Liver (tissue), 9 donors: ENCODE results near the gene TTC28. TPM values are rescaled to one million over a fixed set of nuclear protein-coding genes. Genes with fewer than 3 reads are reported as not detected.

Experiments
- DNase-seq: peaks from one replicate; pipeline ENCODE4 v3.0.0-alpha.2; 2017; ENCODE audit warnings: low spot score
- H3K27ac ChIP-seq, 2 donors: one replicate each; pipeline ENCODE4 v1.7.0; 2013; ENCODE audit warnings: inconsistent platforms in 2 of 2, low read length in 2 of 2, control low read depth in 1 of 2, low read depth in 1 of 2, mild to moderate bottlenecking in 1 of 2
- H3K27me3 ChIP-seq, 4 donors: one replicate each; pipeline versions ENCODE4 v1.6.1 to v1.7.0; 2013; ENCODE audit warnings: low read length in 3 of 4, inconsistent platforms in 1 of 4, mild to moderate bottlenecking in 1 of 4, moderate library complexity in 1 of 4; ENCODE audit not compliant: control insufficient read depth in 4 of 4, insufficient read depth in 4 of 4
- H3K36me3 ChIP-seq, 4 donors: one replicate each; pipeline versions ENCODE4 v1.6.1 to v1.7.0; 2013; ENCODE audit warnings: low read length in 3 of 4, mild to moderate bottlenecking in 3 of 4, low read depth in 1 of 4, moderate library complexity in 1 of 4; ENCODE audit not compliant: control insufficient read depth in 4 of 4, insufficient read depth in 3 of 4
- H3K4me1 ChIP-seq, 4 donors: one replicate each; pipeline versions ENCODE4 v1.6.1 to v1.7.0; 2013; ENCODE audit warnings: low read length in 3 of 4, mild to moderate bottlenecking in 3 of 4, moderate library complexity in 1 of 4; ENCODE audit not compliant: control insufficient read depth in 4 of 4, insufficient read depth in 4 of 4
- H3K4me3 ChIP-seq, 3 donors: one replicate each; pipeline versions ENCODE4 v1.6.1 to v1.7.0; 2013; ENCODE audit warnings: low read length in 3 of 3, control low read depth in 1 of 3, low read depth in 1 of 3, mild to moderate bottlenecking in 1 of 3
- H3K9ac ChIP-seq, 2 donors: one replicate each; pipeline ENCODE4 v1.7.0; 2013; ENCODE audit warnings: low read length in 2 of 2, mild to moderate bottlenecking in 2 of 2, moderate library complexity in 2 of 2, control low read depth in 1 of 2, low read depth in 1 of 2
- H3K9me3 ChIP-seq, 4 donors: one replicate each; pipeline versions ENCODE4 v1.6.1 to v1.7.0; 2013; ENCODE audit warnings: low read length in 3 of 4; ENCODE audit not compliant: control insufficient read depth in 4 of 4
- ATF3 ChIP-seq: IDR thresholded peaks from 2 replicates; pipeline ENCODE4 v1.6.1; 2016; ENCODE audit warnings: antibody characterized with exemption
- EGR1 ChIP-seq, 2 donors: IDR thresholded peaks; 2 replicates each; pipeline ENCODE4 v1.6.1; 2016 to 2018; ENCODE audit warnings: antibody characterized with exemption in 2 of 2, low read depth in 2 of 2
- FOXA2 ChIP-seq: IDR thresholded peaks from 2 replicates; pipeline ENCODE4 v1.6.1; 2016; ENCODE audit warnings: antibody characterized with exemption
- GABPA ChIP-seq, 2 donors: IDR thresholded peaks in 1 of 2; conservative IDR thresholded peaks in 1 of 2; 2 replicates each; pipeline ENCODE4 v1.6.1; 2016; ENCODE audit warnings: antibody characterized with exemption in 2 of 2, mild to moderate bottlenecking in 1 of 2, moderate library complexity in 1 of 2
- HNF4A ChIP-seq, 2 donors: conservative IDR thresholded peaks; 2 replicates each; pipeline ENCODE4 v1.6.1; 2016; ENCODE audit warnings: antibody characterized with exemption in 2 of 2, mild to moderate bottlenecking in 2 of 2
- HNF4G ChIP-seq: IDR thresholded peaks from 2 replicates; pipeline ENCODE4 v1.6.1; 2016; ENCODE audit warnings: antibody characterized with exemption
- NR2F2 ChIP-seq: IDR thresholded peaks from 2 replicates; pipeline ENCODE4 v1.6.1; 2016; ENCODE audit warnings: antibody characterized with exemption
- RAD21 ChIP-seq, 2 donors: IDR thresholded peaks; 2 replicates each; pipeline ENCODE4 v1.6.1; 2016; ENCODE audit warnings: antibody characterized with exemption in 2 of 2, mild to moderate bottlenecking in 2 of 2
- SP1 ChIP-seq: IDR thresholded peaks from 2 replicates; pipeline ENCODE4 v1.6.1; 2018; ENCODE audit warnings: antibody characterized with exemption, mild to moderate bottlenecking
- TAF1 ChIP-seq: conservative IDR thresholded peaks from 2 replicates; pipeline ENCODE4 v1.6.1; 2016; ENCODE audit warnings: antibody characterized with exemption, mild to moderate bottlenecking
- WGBS: extraction: QIAGEN DNeasy Blood & Tissue Kit; methylation state at CpG from one replicate; pipeline ENCODE4 v1.1.7; 2013; 5-methylcytosine and 5-hydroxymethylcytosine counted together
- polyA plus RNA-seq, 2 donors: library from polyadenylated mRNA; stranded (reverse) in 1 of 2; unstranded in 1 of 2; fragments of 200-250 nt in 1 of 2; fragments of >200 nt in 1 of 2; fragmentation: Nextera tagmentation in 1 of 2; extraction: Ambion mirVana in 1 of 2; gene quantifications; one replicate each; pipeline versions ENCODE4 v1.2.1 to v1.2.3, GENCODE V29; 2013 to 2015
- total RNA-seq, 2 donors: library from RNA; depleted of rRNA; stranded (reverse); fragments of >200 nt; gene quantifications; one replicate each; pipeline ENCODE4 v1.2.3, GENCODE V29; 2014
- TF ChIP-seq, protein P1 (sequence below): IDR thresholded peaks from 2 replicates; pipeline ENCODE4 v1.6.1; 2016; ENCODE audit warnings: antibody characterized with exemption, mild to moderate bottlenecking
- TF ChIP-seq, protein P2 (sequence below): fragments of 150-350 bp; IDR thresholded peaks from 2 replicates; pipeline ENCODE4 v1.5.1; 2017; ENCODE audit warnings: improper control_type of control experiment, low read depth, low read length; ENCODE audit not compliant: missing input control
- TF ChIP-seq, protein P3 (sequence below): IDR thresholded peaks from 2 replicates; pipeline ENCODE4 v1.6.1; 2016; ENCODE audit warnings: antibody characterized with exemption
- TF ChIP-seq, protein P4 (sequence below): IDR thresholded peaks from 2 replicates; pipeline ENCODE4 v1.6.1; 2016; ENCODE audit warnings: antibody characterized with exemption
- donor health status: healthy.
- donor health status: healthy.
- donor health status: healthy.
- donor health status: healthy.
- donor health status: healthy.

Gene TTC28
- total and polyA plus RNA-seq, 4 donors: 4.2 to 19.4 (median 5.9) TPM

GRCh38 chr22:28414913-28415312, 264.7 kb downstream of the TTC28 start:
- no peak overlapping the region for H3K4me3 ChIP-seq
- 99% methylated on average over 1 of the region's 1 CpG for WGBS
- H3K4me1 ChIP-seq: peaks cover 0 to 4% (median 0%) of the 10 kb centered on the region in 4 donors
- TF ChIP-seq HNF4A (conservative IDR thresholded peaks at IDR 0.05) (no peak), FOXA2 (no peak), TAF1 (no peak), HNF4G (no peak), RAD21 (IDR thresholded peaks at IDR 0.05) (no peak), EGR1 (IDR thresholded peaks at IDR 0.05; ENCODE audit: low read depth in 2 of 2) (no peak), SP1 (no peak), ATF3 (no peak)
- TF ChIP-seq, protein P1, sequence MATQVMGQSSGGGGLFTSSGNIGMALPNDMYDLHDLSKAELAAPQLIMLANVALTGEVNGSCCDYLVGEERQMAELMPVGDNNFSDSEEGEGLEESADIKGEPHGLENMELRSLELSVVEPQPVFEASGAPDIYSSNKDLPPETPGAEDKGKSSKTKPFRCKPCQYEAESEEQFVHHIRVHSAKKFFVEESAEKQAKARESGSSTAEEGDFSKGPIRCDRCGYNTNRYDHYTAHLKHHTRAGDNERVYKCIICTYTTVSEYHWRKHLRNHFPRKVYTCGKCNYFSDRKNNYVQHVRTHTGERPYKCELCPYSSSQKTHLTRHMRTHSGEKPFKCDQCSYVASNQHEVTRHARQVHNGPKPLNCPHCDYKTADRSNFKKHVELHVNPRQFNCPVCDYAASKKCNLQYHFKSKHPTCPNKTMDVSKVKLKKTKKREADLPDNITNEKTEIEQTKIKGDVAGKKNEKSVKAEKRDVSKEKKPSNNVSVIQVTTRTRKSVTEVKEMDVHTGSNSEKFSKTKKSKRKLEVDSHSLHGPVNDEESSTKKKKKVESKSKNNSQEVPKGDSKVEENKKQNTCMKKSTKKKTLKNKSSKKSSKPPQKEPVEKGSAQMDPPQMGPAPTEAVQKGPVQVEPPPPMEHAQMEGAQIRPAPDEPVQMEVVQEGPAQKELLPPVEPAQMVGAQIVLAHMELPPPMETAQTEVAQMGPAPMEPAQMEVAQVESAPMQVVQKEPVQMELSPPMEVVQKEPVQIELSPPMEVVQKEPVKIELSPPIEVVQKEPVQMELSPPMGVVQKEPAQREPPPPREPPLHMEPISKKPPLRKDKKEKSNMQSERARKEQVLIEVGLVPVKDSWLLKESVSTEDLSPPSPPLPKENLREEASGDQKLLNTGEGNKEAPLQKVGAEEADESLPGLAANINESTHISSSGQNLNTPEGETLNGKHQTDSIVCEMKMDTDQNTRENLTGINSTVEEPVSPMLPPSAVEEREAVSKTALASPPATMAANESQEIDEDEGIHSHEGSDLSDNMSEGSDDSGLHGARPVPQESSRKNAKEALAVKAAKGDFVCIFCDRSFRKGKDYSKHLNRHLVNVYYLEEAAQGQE: no peak
- TF ChIP-seq, protein P2, sequence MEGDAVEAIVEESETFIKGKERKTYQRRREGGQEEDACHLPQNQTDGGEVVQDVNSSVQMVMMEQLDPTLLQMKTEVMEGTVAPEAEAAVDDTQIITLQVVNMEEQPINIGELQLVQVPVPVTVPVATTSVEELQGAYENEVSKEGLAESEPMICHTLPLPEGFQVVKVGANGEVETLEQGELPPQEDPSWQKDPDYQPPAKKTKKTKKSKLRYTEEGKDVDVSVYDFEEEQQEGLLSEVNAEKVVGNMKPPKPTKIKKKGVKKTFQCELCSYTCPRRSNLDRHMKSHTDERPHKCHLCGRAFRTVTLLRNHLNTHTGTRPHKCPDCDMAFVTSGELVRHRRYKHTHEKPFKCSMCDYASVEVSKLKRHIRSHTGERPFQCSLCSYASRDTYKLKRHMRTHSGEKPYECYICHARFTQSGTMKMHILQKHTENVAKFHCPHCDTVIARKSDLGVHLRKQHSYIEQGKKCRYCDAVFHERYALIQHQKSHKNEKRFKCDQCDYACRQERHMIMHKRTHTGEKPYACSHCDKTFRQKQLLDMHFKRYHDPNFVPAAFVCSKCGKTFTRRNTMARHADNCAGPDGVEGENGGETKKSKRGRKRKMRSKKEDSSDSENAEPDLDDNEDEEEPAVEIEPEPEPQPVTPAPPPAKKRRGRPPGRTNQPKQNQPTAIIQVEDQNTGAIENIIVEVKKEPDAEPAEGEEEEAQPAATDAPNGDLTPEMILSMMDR: no peak
- TF ChIP-seq, protein P3, sequence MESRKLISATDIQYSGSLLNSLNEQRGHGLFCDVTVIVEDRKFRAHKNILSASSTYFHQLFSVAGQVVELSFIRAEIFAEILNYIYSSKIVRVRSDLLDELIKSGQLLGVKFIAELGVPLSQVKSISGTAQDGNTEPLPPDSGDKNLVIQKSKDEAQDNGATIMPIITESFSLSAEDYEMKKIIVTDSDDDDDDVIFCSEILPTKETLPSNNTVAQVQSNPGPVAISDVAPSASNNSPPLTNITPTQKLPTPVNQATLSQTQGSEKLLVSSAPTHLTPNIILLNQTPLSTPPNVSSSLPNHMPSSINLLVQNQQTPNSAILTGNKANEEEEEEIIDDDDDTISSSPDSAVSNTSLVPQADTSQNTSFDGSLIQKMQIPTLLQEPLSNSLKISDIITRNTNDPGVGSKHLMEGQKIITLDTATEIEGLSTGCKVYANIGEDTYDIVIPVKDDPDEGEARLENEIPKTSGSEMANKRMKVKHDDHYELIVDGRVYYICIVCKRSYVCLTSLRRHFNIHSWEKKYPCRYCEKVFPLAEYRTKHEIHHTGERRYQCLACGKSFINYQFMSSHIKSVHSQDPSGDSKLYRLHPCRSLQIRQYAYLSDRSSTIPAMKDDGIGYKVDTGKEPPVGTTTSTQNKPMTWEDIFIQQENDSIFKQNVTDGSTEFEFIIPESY: no peak
- TF ChIP-seq, protein P4, sequence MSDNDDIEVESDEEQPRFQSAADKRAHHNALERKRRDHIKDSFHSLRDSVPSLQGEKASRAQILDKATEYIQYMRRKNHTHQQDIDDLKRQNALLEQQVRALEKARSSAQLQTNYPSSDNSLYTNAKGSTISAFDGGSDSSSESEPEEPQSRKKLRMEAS: no peak
- no peaks in the 10 kb centered on the region for H3K36me3 ChIP-seq
- DNase-seq: no peak
- no peak overlapping the region for H3K27ac ChIP-seq
- no peak overlapping the region for H3K9ac ChIP-seq
- no peaks in the 10 kb centered on the region for H3K27me3 ChIP-seq
- H3K9me3 ChIP-seq: no peaks in the 10 kb centered on the region

GRCh38 chr22:28413612-28414399, 265.8 kb downstream of the TTC28 start:
- 66% methylated on average over 2 of the region's 2 CpGs for WGBS
- H3K27ac ChIP-seq: no peak overlapping the region
- no peak overlapping the region for H3K9ac ChIP-seq
- no peak for DNase-seq
- TF ChIP-seq NR2F2: peak; percentile 23
- no peak for TF ChIP-seq HNF4A (conservative IDR thresholded peaks at IDR 0.05)
- TF ChIP-seq GABPA (IDR thresholded peaks at IDR 0.05 in 1 of 2, conservative IDR thresholded peaks at IDR 0.05 in 1 of 2): no peak
- no peak for TF ChIP-seq RAD21 (IDR thresholded peaks at IDR 0.05)
- TF ChIP-seq, protein P3: no peak
- no peak for TF ChIP-seq SP1
- TF ChIP-seq FOXA2: no peak
- H3K4me3 ChIP-seq: no peak overlapping the region
- H3K4me1 ChIP-seq: no peaks in the 10 kb centered on the region
- no peaks in the 10 kb centered on the region for H3K36me3 ChIP-seq
- no peaks in the 10 kb centered on the region for H3K9me3 ChIP-seq
- no peaks in the 10 kb centered on the region for H3K27me3 ChIP-seq
